GM12878 (cell line): Measurements from ENCODE around the gene CNNM2. TPM values are rescaled to one million over a fixed set of nuclear protein-coding genes. Genes with fewer than 3 reads are reported as not detected.

Experiments used
- CEBPZ ChIP-seq: fragments of 150-350 bp; IDR thresholded peaks from 2 replicates; pipeline ENCODE4 v1.6.1; 2016; ENCODE audit warnings: low read depth, low read length
- E2F4 ChIP-seq: IDR thresholded peaks from 2 replicates; pipeline ENCODE4 v1.6.1; 2012; ENCODE audit warnings: low read depth, low read length, improper control_type of control experiment
- ETV6 ChIP-seq, 2 experiments: fragments of 450-650 bp in 1 of 2; IDR thresholded peaks in 1 of 2; conservative IDR thresholded peaks in 1 of 2; 2 replicates each; pipeline ENCODE4 v1.6.1; 2014; ENCODE audit warnings: antibody characterized with exemption in 1 of 2, borderline replicate concordance in 1 of 2, low read depth in 1 of 2, mild to moderate bottlenecking in 1 of 2, moderate library complexity in 1 of 2
- HSF1 ChIP-seq: fragments of 150-350 bp; IDR thresholded peaks from 2 replicates; pipeline ENCODE4 v1.6.1; 2014; ENCODE audit warnings: mild to moderate bottlenecking, low read depth, low read length
- NFYA ChIP-seq: IDR thresholded peaks from 2 replicates; pipeline ENCODE4 v1.6.1; 2011; ENCODE audit warnings: low read depth, mild to moderate bottlenecking, low read length, improper control_type of control experiment, borderline replicate concordance
- NRF1 ChIP-seq: conservative IDR thresholded peaks from 2 replicates; pipeline ENCODE4 v1.6.1; 2011; ENCODE audit warnings: mild to moderate bottlenecking, low read depth, low read length, improper control_type of control experiment
- PML ChIP-seq: IDR thresholded peaks from 2 replicates; pipeline ENCODE4 v1.6.1; 2012; ENCODE audit warnings: low read length, inconsistent platforms
- polyA plus RNA-seq, 11 experiments: library from polyadenylated mRNA; depleted of rRNA in 4 of 11; unstranded in 6 of 11; stranded (reverse) in 5 of 11; fragments of >200 nt; fragmentation: Nextera tagmentation in 4 of 11; fragmentation: Illumina TruSeq in 1 of 11; extraction: Ambion mirVana in 4 of 11; extraction: Trizol in 1 of 11; gene quantifications; 1 replicate in 1 of 11; 2 replicates in 10 of 11; pipeline versions ENCODE4 v1.2.1 to v1.2.3, GENCODE V29; 2011 to 2016; ENCODE audit warnings: inconsistent platforms in 2 of 11, missing spikeins in 2 of 11, low read depth in 1 of 11
- total RNA-seq, 4 experiments: library from RNA; depleted of rRNA in 3 of 4; stranded (reverse); fragments of >200 nt in 3 of 4; fragmentation: Illumina TruSeq in 1 of 4; extraction: Trizol in 1 of 4; gene quantifications; 2 replicates each; pipeline versions ENCODE4 v1.2.1 to v1.2.3, GENCODE V29; 2013 to 2021

The CNNM2 gene
- total and polyA plus RNA-seq, 10 of the 15 experiments (the other 5 are each of a cell fraction or from before 2014, with no cell fraction given) = 0.18 to 7.3 (median 2.5) TPM

DNA sequence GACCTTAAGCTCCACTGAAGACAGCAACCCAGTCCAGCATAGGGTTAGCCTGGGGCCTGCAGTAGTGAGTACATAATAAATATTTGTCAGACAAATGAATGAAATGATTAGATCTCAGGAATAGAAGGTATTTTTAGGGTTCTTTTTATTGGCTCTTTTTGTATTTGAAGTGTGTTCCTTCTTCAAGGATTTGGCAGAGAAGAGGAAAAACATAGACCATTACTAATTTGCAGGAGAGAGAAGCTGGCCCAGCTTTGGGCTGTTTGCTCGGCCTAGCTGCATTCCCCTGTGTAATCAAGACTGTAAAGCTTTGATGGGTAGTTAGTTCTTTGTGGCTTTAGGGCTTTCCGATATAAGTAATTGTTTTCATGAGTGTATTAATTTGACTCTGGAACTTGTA is 64.2 kb downstream of the CNNM2 start (continued):
- TF ChIP-seq PML (no peak), HSF1 (no peak), NRF1 (no peak), ETV6 (conservative IDR thresholded peaks at IDR 0.05 in 1 of 2, IDR thresholded peaks at IDR 0.05 in 1 of 2; ENCODE audit: borderline replicate concordance in 1 of 2, low read depth in 1 of 2) (no peak), NFYA (no peak), E2F4 (no peak), CEBPZ (no peak)
